Measurements from ENCODE around the gene CCNY.
A peak's percentile ranks its signal among the peaks of the same experiment; 100 is the strongest.

CCNY gene

DNA sequence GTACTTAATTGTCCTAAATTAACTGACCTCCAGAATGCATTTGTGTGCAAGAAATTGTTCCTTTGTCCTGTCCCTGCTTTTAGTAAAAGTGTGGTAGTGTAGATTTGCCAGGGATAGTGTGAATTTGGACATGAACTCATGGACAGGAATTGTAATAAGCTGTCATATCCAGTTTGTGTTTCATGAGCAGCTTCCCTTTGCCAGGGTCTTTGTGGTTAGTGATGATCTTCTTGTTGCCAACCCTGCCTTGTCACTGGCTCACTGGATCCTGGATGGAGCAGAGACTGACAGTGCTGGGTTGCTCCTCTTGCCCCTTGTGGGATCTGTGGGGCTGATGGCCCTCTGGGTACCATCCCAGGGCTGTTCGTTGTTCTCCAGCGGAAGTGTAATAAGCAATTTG, 110.1 kb downstream of the CCNY start:
- H3K27ac ChIP-seq = peak overlapping the region in 10 of 11 experiments; percentile 1 to 96 (median 78); a peak in 16 of 22 replicates
- peaks cover 13 to 36% (median 29%) of the 10 kb centered on the region in 11 experiments; a peak in 21 of 22 replicates for H3K36me3 ChIP-seq
- H3K4me3 ChIP-seq = peak overlapping the region in 2 of 10 experiments; percentile 7 to 9; a peak in 1 of 20 replicates
- peaks cover 0 to 73% (median 0%) of the 10 kb centered on the region in 11 experiments; a peak in 8 of 22 replicates for H4K20me1 ChIP-seq
- H3K9ac ChIP-seq = peak overlapping the region in 5 of 11 experiments; percentile 9 to 46 (median 16); a peak in 4 of 22 replicates
- peaks cover 37 to 47% (median 41%) of the 10 kb centered on the region in 11 experiments for H3K9me3 ChIP-seq (replicated peaks in 1 of 11)
- peaks cover 59 to 67% (median 66%) of the 10 kb centered on the region in 10 experiments for H3K4me1 ChIP-seq
- H3K27me3 ChIP-seq = no peaks in the 10 kb centered on the region
- TF ChIP-seq Cebpa-rat (IDR thresholded peaks at IDR 0.05) = no peak
- H3K4me2 ChIP-seq = peak overlapping the region; percentile 69 to 97 (median 88)

DNA sequence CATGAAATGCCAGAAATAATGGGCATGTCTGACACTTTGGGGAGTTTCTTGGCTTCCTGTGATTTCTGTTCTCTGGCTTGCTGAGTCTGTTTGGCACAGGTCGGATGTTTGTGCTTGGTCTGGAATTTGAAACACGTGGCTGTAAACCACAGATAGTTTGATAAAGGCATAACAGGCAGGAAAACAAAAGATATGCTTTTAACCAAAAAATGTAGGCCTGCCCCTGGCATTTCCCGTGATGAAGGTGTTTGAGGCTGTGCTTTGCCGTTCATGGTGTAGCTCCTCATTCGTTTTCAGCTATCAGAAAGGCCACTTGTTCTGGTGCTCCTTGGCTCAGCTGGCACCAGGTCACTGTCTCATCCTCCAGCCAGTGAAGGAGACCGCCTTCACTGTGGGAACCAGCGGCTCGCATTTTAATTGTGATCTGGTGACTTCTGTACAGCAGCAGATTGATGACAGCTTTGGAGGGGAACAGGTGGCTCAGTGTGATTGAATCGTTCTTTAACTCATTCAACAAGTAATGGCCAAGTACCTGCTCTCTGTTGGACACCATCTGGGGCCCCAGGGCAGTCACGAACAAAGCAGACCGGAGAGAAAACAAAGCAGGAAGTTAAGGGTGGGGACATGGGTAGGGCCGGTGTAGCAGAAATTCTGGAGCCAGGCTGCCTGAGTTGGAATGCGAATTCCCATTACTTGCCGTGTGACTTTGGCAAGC, 111.5 kb downstream of the CCNY start:
- peaks cover 13 to 26% (median 19%) of the 10 kb centered on the region in 11 experiments; a peak in 20 of 22 replicates for H3K36me3 ChIP-seq
- H3K27me3 ChIP-seq = no peaks in the 10 kb centered on the region
- H3K4me3 ChIP-seq = peak overlapping the region in 4 of 10 experiments; percentile 14 to 38 (median 29); a peak in 3 of 20 replicates
- TF ChIP-seq Cebpa-rat (IDR thresholded peaks at IDR 0.05) = no peak
- H3K4me2 ChIP-seq = peak overlapping the region; percentile 69 to 97 (median 88)
- peak overlapping the region; percentile 31 to 82 (median 55); a peak in 20 of 22 replicates for H3K9ac ChIP-seq
- peaks cover 69 to 80% (median 76%) of the 10 kb centered on the region in 10 experiments for H3K4me1 ChIP-seq
- H3K9me3 ChIP-seq (replicated peaks in 1 of 11) = peaks cover 23 to 33% (median 27%) of the 10 kb centered on the region in 11 experiments
- peaks cover 0 to 81% (median 0%) of the 10 kb centered on the region in 11 experiments; a peak in 9 of 22 replicates for H4K20me1 ChIP-seq
- H3K27ac ChIP-seq = peak overlapping the region; percentile 36 to 96 (median 88); a peak in 21 of 22 replicates

DNA sequence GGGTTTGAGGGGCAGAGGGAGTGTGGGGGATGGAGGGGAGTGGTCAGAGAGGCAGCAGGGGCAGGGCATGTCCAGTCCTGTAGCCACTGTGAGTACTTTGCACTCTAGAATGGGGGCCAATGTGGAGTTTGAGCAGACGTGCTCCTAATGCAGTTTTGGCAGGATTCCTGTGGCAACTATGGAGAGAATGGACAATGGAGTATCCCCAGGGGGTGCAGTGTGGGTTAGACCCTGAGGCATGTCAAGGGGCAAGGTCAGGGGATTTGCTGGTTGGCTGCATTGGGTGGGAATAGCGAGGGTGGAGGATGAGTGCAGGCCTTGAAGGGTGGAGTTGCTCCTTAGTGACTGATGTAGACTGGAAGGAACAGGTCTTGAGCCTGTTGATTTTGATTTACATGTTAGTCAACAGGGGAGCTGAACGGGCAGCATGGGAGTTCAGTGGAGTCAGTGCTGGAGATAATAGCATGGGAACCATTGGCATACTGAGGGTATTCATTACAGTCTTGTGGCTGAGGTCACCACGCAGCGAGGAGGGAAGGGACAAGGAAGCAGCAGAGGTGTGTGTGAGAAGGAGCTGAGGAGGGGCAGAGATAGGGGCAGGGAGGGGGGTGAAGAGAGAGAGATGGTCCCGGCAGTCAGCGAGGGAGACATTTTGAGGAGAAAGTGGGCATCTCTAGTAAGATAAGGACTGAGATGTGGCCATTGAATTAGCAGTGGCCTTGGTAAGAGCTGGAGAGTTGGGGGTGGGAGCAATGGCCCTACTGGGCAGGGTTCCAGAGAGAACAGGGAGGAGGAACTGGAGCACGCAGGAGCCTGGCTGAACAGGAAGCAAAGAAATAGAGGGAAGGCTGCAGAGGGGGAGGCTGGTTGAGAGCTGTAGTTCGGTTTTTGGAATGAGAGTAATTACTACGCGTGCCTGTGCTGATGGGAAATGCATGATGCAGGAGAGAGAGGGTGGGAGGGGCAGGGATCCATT, 112.7 kb downstream of the CCNY start:
- Histone ChIP-seq H3K27ac (peak overlapping the region in 9 of 11 experiments; percentile 71 to 96 (median 91); a peak in 18 of 22 replicates), H3K4me1 (peaks cover 71 to 91% (median 84%) of the 10 kb centered on the region in 10 experiments), H3K27me3 (no peaks in the 10 kb centered on the region), H3K4me2 (peak overlapping the region; percentile 69 to 97 (median 88)), H4K20me1 (peaks cover 0 to 93% (median 0%) of the 10 kb centered on the region in 11 experiments; a peak in 9 of 22 replicates), H3K9ac (peak overlapping the region in 6 of 11 experiments; percentile 73 to 82 (median 78); a peak in 10 of 22 replicates), H3K4me3 (peak overlapping the region in 6 of 10 experiments; percentile 8 to 60 (median 46); a peak in 9 of 20 replicates), H3K9me3 (replicated peaks in 1 of 11) (peaks cover 12 to 22% (median 16%) of the 10 kb centered on the region in 11 experiments), H3K36me3 (peaks cover 5 to 16% (median 9%) of the 10 kb centered on the region in 11 experiments; a peak in 18 of 22 replicates)
- TF ChIP-seq Cebpa-rat (IDR thresholded peaks at IDR 0.05) = no peak

DNA sequence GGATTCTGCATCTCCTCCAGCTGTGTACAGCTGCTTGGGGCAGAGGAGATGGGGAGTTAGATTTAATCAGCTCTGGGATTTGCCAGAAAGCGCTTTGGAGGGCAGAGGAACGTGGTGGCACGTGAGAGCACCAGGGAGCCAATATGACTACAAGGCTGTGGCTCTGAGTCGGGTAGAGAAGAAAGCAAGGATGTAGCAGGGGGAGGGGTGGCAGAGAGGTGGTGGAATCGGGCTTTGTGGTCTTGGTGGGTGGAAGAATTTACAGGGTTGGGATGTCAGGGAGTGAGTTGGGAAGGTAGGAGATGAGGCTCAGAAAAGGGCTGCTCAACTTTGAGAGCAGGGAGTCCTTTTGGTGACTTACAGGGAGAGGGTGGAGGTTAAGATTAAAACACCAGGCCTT, 113.6 kb downstream of the CCNY start:
- H3K4me2 ChIP-seq = peak overlapping the region; percentile 69 to 97 (median 88)
- H3K4me1 ChIP-seq = peaks cover 80 to 99% (median 93%) of the 10 kb centered on the region in 10 experiments
- H4K20me1 ChIP-seq = peaks cover 0 to 98% (median 0%) of the 10 kb centered on the region in 11 experiments; a peak in 10 of 22 replicates
- H3K36me3 ChIP-seq = peaks cover 0 to 11% (median 6%) of the 10 kb centered on the region in 11 experiments; a peak in 8 of 22 replicates
- H3K27ac ChIP-seq = peak overlapping the region in 10 of 11 experiments; percentile 9 to 96 (median 90); a peak in 19 of 22 replicates
- H3K27me3 ChIP-seq = no peaks in the 10 kb centered on the region
- peak overlapping the region in 8 of 11 experiments; percentile 51 to 82 (median 78); a peak in 15 of 22 replicates for H3K9ac ChIP-seq
- H3K4me3 ChIP-seq = peak overlapping the region in 6 of 10 experiments; percentile 14 to 60 (median 46); a peak in 12 of 20 replicates
- no peak for TF ChIP-seq Cebpa-rat (IDR thresholded peaks at IDR 0.05)
- H3K9me3 ChIP-seq (replicated peaks in 1 of 11) = peaks cover 2 to 15% (median 11%) of the 10 kb centered on the region in 11 experiments

DNA sequence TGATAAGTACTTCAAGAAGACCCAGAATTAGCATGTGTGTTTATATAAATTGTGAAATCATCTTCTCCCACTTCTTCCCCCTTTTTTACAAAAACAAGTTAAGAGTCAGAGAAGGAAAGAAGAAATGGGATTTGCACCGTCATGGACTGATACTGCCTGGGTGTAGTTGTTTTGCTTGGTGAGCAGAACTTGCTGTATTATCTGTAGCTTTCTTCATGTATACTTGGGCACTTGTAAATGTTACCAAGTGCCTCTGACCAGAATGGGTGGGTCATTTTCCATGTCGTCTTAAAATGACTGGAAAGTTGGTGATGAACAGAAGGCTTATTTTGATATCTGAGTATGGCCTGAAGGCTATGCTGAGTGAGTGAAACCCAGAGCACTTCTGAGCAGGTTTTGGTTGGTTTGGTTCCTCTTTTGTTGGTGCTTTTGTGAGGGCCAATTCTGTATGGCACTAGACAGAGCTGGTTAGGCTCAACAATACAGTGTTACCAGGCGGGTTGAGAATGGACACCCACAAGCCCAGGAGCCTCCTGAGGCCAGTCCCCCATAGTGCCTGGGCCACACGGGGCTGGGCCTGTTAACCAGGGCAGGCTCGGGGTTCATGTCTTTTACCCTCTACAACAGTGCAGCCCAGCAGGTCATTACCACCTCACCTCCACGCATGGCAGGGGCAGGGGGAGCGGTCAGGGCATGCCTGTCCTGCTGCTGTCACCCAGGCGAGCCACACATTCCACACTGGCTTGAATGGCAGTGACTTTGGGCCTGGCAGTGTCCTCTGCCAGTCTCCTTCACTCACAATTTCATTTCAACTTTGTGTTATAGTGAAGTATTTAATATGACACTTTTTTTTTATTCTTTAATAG, 115.1 kb downstream of the CCNY start:
- no peaks in the 10 kb centered on the region for H3K27me3 ChIP-seq
- peaks cover 0 to 100% (median 0%) of the 10 kb centered on the region in 11 experiments; a peak in 10 of 22 replicates for H4K20me1 ChIP-seq
- H3K27ac ChIP-seq = peak overlapping the region; percentile 2 to 96 (median 88); a peak in 20 of 22 replicates
- peak overlapping the region; percentile 69 to 97 (median 88) for H3K4me2 ChIP-seq
- H3K4me1 ChIP-seq = peaks cover 79 to 100% (median 94%) of the 10 kb centered on the region in 10 experiments
- peak in 1 of 11 experiments; percentile 63; a peak in 1 of 22 replicates for TF ChIP-seq Cebpa-rat (IDR thresholded peaks at IDR 0.05)
- H3K9me3 ChIP-seq (replicated peaks in 1 of 11) = peaks cover 0 to 9% (median 0%) of the 10 kb centered on the region in 11 experiments; a peak in 2 of 22 replicates
- H3K4me3 ChIP-seq = peak overlapping the region in 5 of 10 experiments; percentile 34 to 60 (median 45); a peak in 10 of 20 replicates
- H3K9ac ChIP-seq = peak overlapping the region in 10 of 11 experiments; percentile 40 to 82 (median 76); a peak in 17 of 22 replicates
- peaks cover 0 to 16% (median 6%) of the 10 kb centered on the region in 11 experiments; a peak in 5 of 22 replicates for H3K36me3 ChIP-seq

DNA sequence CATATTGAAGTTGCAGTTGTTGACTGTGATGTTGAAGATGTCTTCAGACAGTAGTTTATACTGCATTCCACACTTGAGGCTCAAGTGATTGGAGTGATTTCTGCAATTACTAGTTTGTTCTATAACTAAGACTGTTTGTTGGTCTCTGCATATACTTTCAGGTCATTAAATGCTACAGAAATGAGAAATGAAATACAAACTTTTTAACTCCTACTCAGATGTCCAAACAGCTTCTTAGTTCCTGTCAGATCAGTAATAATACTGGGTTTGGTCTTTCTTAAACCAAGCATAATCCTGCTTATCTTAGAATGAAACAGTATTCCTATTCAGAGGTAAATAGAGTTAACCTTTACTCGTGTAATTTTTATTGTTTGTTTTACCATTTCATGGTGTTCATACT, 115.9 kb downstream of the CCNY start:
- Histone ChIP-seq H4K20me1 (peaks cover 0 to 100% (median 0%) of the 10 kb centered on the region in 11 experiments; a peak in 10 of 22 replicates), H3K4me2 (peak overlapping the region in 7 of 11 experiments; percentile 80 to 97 (median 95); a peak in 14 of 22 replicates), H3K9me3 (replicated peaks in 1 of 11) (peaks cover 0 to 9% (median 0%) of the 10 kb centered on the region in 11 experiments; a peak in 2 of 22 replicates), H3K27ac (peak overlapping the region in 8 of 11 experiments; percentile 71 to 96 (median 92); a peak in 15 of 22 replicates), H3K36me3 (peaks cover 0 to 16% (median 6%) of the 10 kb centered on the region in 11 experiments; a peak in 5 of 22 replicates), H3K9ac (peak overlapping the region in 6 of 11 experiments; percentile 73 to 82 (median 78); a peak in 9 of 22 replicates), H3K27me3 (no peaks in the 10 kb centered on the region), H3K4me3 (peak overlapping the region in 1 of 10 experiments; percentile 56; a peak in 3 of 20 replicates), H3K4me1 (peaks cover 77 to 100% (median 94%) of the 10 kb centered on the region in 10 experiments)
- TF ChIP-seq Cebpa-rat (IDR thresholded peaks at IDR 0.05) = no peak

All from BLaER1 treated with 17β-estradiol and CSF1 and Interleukin-3, amounts not matched to agents 10 nM and 100 nM (cell line).